Esophagus (tissue), 2 donors: ENCODE data around the gene MICAL3. TPM values are rescaled to one million over a fixed set of nuclear protein-coding genes. Genes with fewer than 3 reads are reported as not detected.

Source experiments
- H3K27ac ChIP-seq, 2 donors: one replicate each; pipeline ENCODE4 v1.5.1; 2013; ENCODE audit warnings: low read depth in 2 of 2, mild to moderate bottlenecking in 2 of 2, inconsistent platforms in 1 of 2, low read length in 1 of 2, moderate library complexity in 1 of 2
- H3K27me3 ChIP-seq, 2 donors: one replicate each; pipeline ENCODE4 v1.6.1; 2013; ENCODE audit warnings: low read length in 2 of 2, control low read depth in 1 of 2, mild to moderate bottlenecking in 1 of 2; ENCODE audit not compliant: insufficient read depth in 2 of 2, control insufficient read depth in 1 of 2
- H3K36me3 ChIP-seq, 2 donors: one replicate each; pipeline ENCODE4 v1.6.1; 2013; ENCODE audit warnings: low read length in 1 of 2; ENCODE audit not compliant: control insufficient read depth in 2 of 2, insufficient read depth in 2 of 2
- H3K4me1 ChIP-seq, 2 donors: one replicate each; pipeline ENCODE4 v1.6.1; 2013; ENCODE audit warnings: low read length in 1 of 2; ENCODE audit not compliant: control insufficient read depth in 2 of 2, insufficient read depth in 2 of 2
- H3K4me3 ChIP-seq, 2 donors: one replicate each; pipeline ENCODE4 v1.5.1; 2013; ENCODE audit warnings: low read length in 2 of 2, mild to moderate bottlenecking in 2 of 2, low read depth in 1 of 2, moderate library complexity in 1 of 2
- H3K9me3 ChIP-seq, 2 donors: one replicate each; pipeline ENCODE4 v1.6.1; 2013; ENCODE audit warnings: mild to moderate bottlenecking in 2 of 2, low read depth in 1 of 2, low read length in 1 of 2, moderate library complexity in 1 of 2; ENCODE audit not compliant: control insufficient read depth in 2 of 2, insufficient read depth in 1 of 2
- WGBS, 2 donors: extraction: QIAGEN DNeasy Blood & Tissue Kit; methylation state at CpG; one replicate each; pipeline ENCODE4 v1.1.7; 2013; 5-methylcytosine and 5-hydroxymethylcytosine counted together
- polyA plus RNA-seq, 2 donors: library from polyadenylated mRNA; stranded (reverse); fragments of 200-250 nt; gene quantifications; one replicate each; pipeline ENCODE4 v1.2.3, GENCODE V29; 2013
- donor health status: healthy with polysubstance abuse.
- donor health status: Bipolar disorder and iron deficiency.

Gene MICAL3
- polyA plus RNA-seq, 2 donors = 6.2 to 13.3 TPM

DNA sequence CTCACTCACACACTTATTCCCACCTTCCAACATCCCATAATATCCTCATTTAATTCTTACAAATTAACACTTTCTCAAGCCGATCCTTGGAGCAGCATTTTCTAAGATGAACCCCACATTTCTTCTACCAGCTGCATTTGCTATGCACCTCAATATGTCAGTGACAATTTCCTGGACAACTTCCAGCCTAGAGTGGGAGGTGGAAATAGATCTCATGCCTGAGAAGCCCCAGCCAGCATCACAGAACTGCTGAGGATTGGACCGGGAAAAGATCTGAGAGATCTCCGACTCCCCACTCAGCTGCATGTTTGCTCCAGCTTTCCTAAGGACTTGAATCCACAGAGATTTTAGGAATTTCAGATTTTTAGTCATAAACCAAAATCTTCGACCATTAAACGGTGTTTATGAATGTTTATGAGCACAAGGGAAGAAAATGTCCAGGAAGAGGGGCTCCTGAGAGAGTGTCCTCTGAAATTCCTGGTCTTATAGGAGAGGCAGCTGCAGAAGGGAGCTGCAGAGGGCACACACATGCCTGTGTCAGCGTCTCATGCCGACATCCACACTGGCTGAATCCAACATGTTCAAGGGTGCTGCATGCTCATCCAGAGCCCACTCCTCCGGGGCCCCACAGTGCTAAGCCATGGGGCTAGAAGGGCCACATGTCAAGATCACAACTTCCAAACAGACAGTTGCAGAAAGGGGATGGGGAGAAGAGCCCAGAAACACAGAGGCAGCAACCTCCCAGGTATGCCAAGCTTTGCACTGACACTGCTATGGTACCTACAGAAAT lies 68.6 kb downstream of the MICAL3 start:
- Histone ChIP-seq H3K36me3 (no peaks in the 10 kb centered on the region), H3K27ac (no peak overlapping the region), H3K9me3 (no peaks in the 10 kb centered on the region), H3K27me3 (no peaks in the 10 kb centered on the region), H3K4me3 (no peak overlapping the region), H3K4me1 (peaks cover 7 to 9% of the 10 kb centered on the region in 2 donors)
- 70 to 74% methylated on average over 8 of the region's 8 CpGs for WGBS, 2 donors

DNA sequence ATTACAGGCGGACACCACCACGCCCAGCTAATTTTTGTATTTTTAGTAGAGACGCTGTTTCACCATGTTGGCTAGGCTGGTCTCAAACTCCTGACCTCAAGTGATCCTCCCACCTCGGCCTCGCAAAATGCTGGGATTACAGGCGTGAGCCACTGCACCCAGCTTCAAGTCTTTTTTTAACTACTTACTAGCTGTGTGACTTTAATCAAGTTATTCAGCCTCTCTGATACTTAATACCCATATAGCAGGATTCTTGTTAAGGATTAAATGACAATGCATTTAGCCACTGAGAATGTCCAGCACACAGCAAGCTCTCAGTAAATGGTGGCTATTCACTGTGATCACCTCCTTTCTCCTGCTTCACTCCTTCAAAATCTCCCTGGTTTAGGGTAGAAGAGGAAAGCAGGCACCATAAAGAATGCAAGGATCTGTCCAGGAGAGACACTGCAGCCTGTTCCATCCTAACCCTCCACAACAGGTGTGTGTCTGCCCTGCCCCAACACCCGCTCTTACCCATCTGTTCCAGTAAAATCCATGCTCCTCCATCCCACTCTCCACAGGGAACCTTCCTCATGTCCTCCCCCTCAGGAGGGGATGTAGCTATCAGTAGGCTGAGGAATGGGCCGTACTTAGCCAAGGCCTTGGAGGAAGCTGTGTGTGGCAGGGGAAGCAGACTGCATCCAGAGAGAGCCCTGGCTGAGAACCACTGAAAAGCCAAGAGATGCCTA lies 69.3 kb downstream of the MICAL3 start:
- no peaks in the 10 kb centered on the region for H3K27me3 ChIP-seq
- WGBS, 2 donors = 88 to 94% methylated on average over 8 of the region's 8 CpGs
- no peak overlapping the region for H3K27ac ChIP-seq
- no peaks in the 10 kb centered on the region for H3K9me3 ChIP-seq
- no peak overlapping the region for H3K4me3 ChIP-seq
- peaks cover 7 to 9% of the 10 kb centered on the region in 2 donors for H3K4me1 ChIP-seq
- no peaks in the 10 kb centered on the region for H3K36me3 ChIP-seq

DNA sequence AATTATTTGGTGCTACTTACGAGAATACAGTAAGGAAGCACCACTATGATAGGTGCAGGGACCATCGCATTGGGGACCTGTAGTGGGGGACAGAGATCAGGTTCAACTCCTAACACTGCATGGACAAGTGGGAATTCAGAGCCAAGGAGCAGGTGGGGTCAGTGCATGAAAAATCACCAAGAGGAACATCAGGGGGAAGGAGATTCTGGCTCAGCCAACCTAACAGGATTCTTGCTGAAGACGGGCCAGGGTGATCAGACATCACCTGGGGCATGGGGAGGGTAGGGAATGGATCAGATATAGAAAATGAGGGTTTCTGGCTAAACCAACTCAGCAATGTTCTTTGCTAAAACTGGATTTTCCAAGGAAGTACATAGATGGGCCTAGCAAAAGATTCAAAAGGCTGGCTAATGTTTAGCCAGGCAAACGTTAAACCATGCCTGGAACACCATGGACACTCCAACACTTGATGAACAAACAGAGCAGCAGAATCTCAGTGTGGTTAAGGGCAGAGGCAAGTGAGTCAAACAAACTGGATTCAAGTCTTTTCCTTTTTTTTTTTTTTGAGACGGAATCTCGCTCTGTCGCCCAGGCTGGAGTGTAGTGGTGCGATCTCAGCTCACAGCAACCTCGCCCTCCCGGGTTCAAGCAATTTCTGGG lies 70.0 kb downstream of the MICAL3 start:
- Histone ChIP-seq H3K9me3 (no peaks in the 10 kb centered on the region), H3K4me1 (peaks cover 7 to 9% of the 10 kb centered on the region in 2 donors), H3K4me3 (no peak overlapping the region), H3K27ac (no peak overlapping the region), H3K36me3 (no peaks in the 10 kb centered on the region), H3K27me3 (no peaks in the 10 kb centered on the region)
- WGBS, 2 donors = 90 to 91% methylated on average over 10 of the region's 10 CpGs

DNA sequence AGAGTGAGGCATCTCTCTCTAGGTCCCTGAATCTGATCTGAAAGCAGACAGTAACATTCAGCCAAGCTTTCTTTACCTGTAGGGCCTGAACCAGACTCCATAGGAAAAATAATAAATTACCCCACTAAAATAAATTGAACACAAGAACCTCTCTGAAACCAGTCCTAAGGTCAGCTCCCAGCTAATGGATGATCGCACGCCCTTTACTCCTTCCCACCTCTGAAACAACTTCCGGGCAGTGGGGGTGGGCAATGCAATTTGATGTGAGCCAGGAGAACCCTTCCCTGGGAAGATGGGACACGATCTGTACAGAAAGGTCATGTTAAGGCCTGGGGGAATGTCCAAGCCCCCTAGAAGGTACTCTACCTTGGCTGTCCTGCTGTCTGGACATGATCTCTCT lies 71.2 kb downstream of the MICAL3 start:
- Histone ChIP-seq H3K4me3 (no peak overlapping the region), H3K9me3 (no peaks in the 10 kb centered on the region), H3K27ac (no peak overlapping the region), H3K4me1 (peaks cover 7 to 9% of the 10 kb centered on the region in 2 donors), H3K27me3 (no peaks in the 10 kb centered on the region), H3K36me3 (no peaks in the 10 kb centered on the region)
- WGBS, 2 donors = 93 to 96% methylated on average over 4 of the region's 4 CpGs

DNA sequence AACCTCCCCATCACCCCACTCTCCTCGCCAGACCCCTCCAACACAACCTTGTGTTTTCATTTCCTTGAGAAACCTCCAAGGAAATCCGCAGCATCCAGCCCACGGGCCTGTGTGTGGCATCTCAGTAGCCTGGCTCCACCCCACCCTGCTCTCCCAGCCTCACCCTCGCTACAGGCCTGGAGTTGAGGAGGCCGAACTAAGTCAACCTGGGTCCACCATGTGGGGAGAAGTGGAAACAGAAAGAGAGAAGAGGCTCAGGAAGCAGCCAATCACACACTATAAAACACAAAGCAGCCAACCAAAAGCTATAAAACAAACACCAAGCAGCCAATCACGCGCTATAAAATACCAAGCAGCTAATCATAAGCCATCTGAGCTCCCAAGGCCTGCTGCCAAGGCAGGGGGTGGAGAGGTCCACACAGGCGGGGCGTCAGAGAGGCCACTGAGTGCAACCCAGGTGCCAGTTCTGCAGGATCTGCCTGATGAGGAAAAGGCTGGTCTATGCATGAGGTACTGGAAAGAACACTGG lies 72.0 kb downstream of the MICAL3 start:
- H3K4me3 ChIP-seq = no peak overlapping the region
- no peaks in the 10 kb centered on the region for H3K27me3 ChIP-seq
- H3K36me3 ChIP-seq = no peaks in the 10 kb centered on the region
- H3K27ac ChIP-seq = no peak overlapping the region
- 80 to 84% methylated on average over 9 of the region's 9 CpGs for WGBS, 2 donors
- peaks cover 7 to 9% of the 10 kb centered on the region in 2 donors for H3K4me1 ChIP-seq
- H3K9me3 ChIP-seq = no peaks in the 10 kb centered on the region

DNA sequence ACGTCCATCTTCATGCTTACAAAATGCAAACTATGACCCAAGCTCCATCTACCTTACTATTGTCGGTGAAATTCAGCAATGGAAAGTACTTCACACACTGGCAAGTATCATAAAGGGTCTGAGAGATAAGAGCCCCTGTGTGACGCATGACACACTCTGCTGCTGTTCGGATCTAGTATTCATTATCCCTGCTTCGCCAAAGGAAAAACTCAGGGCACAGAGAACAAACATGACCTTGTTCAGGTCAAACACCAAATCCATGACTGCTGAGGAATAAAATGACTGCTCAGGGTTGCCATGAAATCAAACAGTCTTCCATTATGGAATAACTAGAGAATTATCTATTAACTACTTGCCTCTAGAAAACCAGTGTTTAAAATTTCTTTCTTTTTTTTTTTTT lies 73.0 kb downstream of the MICAL3 start:
- Histone ChIP-seq H3K27me3 (no peaks in the 10 kb centered on the region), H3K9me3 (no peaks in the 10 kb centered on the region), H3K4me1 (peaks cover 12 to 17% of the 10 kb centered on the region in 2 donors), H3K36me3 (no peaks in the 10 kb centered on the region), H3K27ac (peak overlapping the region in 1 of 2 donors; percentile 26), H3K4me3 (no peak overlapping the region)
- WGBS, 2 donors = 84 to 88% methylated on average over 5 of the region's 5 CpGs

DNA sequence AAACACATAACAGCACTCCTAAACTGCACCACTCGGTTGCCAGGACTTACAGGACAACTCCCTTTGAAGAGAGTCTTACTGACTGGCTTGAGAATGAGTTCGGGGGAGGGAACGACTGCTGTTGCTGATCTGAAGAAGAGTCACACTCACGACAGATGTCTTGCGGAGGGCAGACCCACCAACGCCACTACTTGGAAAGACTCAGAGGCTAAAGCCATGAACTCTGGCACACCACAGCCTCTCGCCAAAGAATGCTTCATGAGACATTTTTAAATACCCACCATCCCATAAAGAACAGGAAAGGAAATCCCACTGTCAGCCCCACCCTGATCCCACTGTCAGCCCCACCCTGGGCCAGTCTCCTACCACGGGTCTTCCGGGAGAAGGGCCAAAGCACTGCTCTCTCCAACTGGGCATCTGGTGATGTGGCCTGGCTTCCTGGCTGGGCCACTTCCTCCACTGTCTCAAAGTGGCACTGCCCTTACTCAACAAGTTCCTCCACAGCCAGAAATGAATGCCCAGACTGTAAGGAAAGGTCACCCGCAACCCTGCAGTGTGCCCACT lies 73.6 kb downstream of the MICAL3 start:
- Histone ChIP-seq H3K4me1 (peaks cover 12 to 23% of the 10 kb centered on the region in 2 donors), H3K4me3 (no peak overlapping the region), H3K27ac (peak overlapping the region in 1 of 2 donors; percentile 26), H3K9me3 (no peaks in the 10 kb centered on the region), H3K27me3 (no peaks in the 10 kb centered on the region), H3K36me3 (no peaks in the 10 kb centered on the region)
- 70 to 73% methylated on average over 9 to 10 of the region's 10 CpGs for WGBS, 2 donors

DNA sequence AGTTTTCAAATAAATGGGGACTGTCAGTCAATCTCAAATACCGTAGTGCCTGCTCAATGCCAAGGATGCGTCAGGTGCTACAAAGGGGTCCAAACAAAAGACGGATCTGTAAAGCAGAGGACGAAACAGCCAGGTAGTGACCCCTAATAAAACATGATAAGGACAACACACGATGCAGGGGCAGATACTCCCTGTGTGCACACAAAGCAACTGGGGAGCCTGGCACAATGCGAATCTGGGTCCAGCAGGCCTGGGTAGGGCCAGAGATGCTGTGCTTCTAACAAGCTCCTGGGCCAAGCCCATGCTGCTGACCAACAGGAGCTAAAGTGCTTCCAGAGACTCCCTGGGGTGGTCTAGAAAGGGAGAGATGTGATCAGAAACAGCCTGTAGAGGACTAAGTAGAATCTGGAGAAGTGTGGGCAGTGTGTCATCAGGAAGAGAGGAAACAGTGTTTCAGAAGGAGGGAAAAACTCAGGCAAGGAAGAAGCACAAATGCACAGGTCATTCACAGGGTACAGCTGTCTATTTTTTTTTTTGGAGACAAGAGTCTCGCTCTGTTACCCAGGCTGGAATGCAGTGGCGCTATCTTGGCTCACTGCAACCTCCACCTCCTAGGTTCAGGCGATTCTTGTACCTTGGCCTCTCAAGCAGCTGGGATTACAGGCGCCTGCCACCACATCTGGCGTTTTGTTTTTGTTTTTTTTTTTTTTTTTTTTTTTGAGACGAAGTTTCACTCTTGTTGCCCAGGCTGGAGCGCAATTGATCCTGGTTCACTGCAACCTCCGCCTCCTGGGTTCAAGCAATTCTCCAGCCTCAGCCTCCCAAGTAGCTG lies 74.5 kb downstream of the MICAL3 start:
- WGBS, 2 donors = 89 to 91% methylated on average over 14 of the region's 14 CpGs
- Histone ChIP-seq H3K27ac (no peak overlapping the region), H3K4me1 (peaks cover 15 to 28% of the 10 kb centered on the region in 2 donors), H3K27me3 (no peaks in the 10 kb centered on the region), H3K9me3 (no peaks in the 10 kb centered on the region), H3K36me3 (no peaks in the 10 kb centered on the region), H3K4me3 (no peak overlapping the region)
